ENCODE results near the gene NUDT4. TPM values are rescaled to one million over a fixed set of nuclear protein-coding genes. Genes with fewer than 3 reads are reported as not detected.
A peak's percentile ranks its signal among the peaks of the same experiment; 100 is the strongest.

Gene NUDT4
- polyA plus RNA-seq, 3 donors = 20.7 to 43.8 (median 35.6) TPM

- Histone ChIP-seq H3K4me3 (replicated peaks in 1 of 3; ENCODE audit: low read depth in 2 of 3, low read length in 3 of 3) (no peak overlapping the region), H3K27me3 (ENCODE audit: control insufficient read depth in 2 of 2, insufficient read depth in 2 of 2, low read length in 2 of 2) (no peaks in the 10 kb centered on the region), H3K79me2 (ENCODE audit: insufficient read depth, low read length) (no peaks in the 10 kb centered on the region), H3K4me2 (replicated peaks; ENCODE audit: extremely low read depth, low read length, poor library complexity, severe bottlenecking) (no peak overlapping the region), H3K9me3 (replicated peaks in 1 of 2; ENCODE audit: control insufficient read depth in 1 of 2, insufficient read depth in 1 of 2, low read length in 2 of 2) (no peaks in the 10 kb centered on the region), H2AFZ (ENCODE audit: insufficient read depth, low read depth, low read length, poor library complexity, severe bottlenecking) (no peak overlapping the region), H3K4me1 (ENCODE audit: control insufficient read depth in 1 of 2, insufficient read depth in 2 of 2, low read length in 2 of 2) (no peaks in the 10 kb centered on the region), H3K9ac (ENCODE audit: insufficient read depth, low read length, poor library complexity, severe bottlenecking) (no peak overlapping the region), H3K36me3 (replicated peaks in 1 of 2; ENCODE audit: control insufficient read depth in 1 of 2, insufficient read depth in 2 of 2, low read length in 2 of 2) (peaks cover 12 to 59% of the 10 kb centered on the region in 2 donors), H4K20me1 (ENCODE audit: insufficient read depth, low read length) (peaks cover 4% of the 10 kb centered on the region), H3K27ac (ENCODE audit: low read depth in 1 of 2, low read length in 2 of 2) (no peak overlapping the region)
- WGBS (ENCODE audit: insufficient coverage) = no CpG with 5 or more reads among the region's 11 CpGs
- DNase-seq = no peak
- Mint-ChIP-seq H3K36me3 (peaks cover 34 to 49% of the 10 kb centered on the region in 2 donors), H3K9me3 (no peaks in the 10 kb centered on the region), H3K4me1 (peaks cover 5% of the 10 kb centered on the region), H3K27me3 (ENCODE audit: low read depth in 3 of 3) (no peaks in the 10 kb centered on the region), H3K4me3 (no peak overlapping the region), H3K27ac (no peak overlapping the region)
- TF ChIP-seq, protein P1, sequence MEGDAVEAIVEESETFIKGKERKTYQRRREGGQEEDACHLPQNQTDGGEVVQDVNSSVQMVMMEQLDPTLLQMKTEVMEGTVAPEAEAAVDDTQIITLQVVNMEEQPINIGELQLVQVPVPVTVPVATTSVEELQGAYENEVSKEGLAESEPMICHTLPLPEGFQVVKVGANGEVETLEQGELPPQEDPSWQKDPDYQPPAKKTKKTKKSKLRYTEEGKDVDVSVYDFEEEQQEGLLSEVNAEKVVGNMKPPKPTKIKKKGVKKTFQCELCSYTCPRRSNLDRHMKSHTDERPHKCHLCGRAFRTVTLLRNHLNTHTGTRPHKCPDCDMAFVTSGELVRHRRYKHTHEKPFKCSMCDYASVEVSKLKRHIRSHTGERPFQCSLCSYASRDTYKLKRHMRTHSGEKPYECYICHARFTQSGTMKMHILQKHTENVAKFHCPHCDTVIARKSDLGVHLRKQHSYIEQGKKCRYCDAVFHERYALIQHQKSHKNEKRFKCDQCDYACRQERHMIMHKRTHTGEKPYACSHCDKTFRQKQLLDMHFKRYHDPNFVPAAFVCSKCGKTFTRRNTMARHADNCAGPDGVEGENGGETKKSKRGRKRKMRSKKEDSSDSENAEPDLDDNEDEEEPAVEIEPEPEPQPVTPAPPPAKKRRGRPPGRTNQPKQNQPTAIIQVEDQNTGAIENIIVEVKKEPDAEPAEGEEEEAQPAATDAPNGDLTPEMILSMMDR (IDR thresholded peaks at IDR 0.05) = no peak
- intact Hi-C loops (cut with micrococcal nuclease) = no loop called here
Measured at GRCh38 chr12:93402333-93403311, 24.9 kb downstream of the NUDT4 start.

DNA sequence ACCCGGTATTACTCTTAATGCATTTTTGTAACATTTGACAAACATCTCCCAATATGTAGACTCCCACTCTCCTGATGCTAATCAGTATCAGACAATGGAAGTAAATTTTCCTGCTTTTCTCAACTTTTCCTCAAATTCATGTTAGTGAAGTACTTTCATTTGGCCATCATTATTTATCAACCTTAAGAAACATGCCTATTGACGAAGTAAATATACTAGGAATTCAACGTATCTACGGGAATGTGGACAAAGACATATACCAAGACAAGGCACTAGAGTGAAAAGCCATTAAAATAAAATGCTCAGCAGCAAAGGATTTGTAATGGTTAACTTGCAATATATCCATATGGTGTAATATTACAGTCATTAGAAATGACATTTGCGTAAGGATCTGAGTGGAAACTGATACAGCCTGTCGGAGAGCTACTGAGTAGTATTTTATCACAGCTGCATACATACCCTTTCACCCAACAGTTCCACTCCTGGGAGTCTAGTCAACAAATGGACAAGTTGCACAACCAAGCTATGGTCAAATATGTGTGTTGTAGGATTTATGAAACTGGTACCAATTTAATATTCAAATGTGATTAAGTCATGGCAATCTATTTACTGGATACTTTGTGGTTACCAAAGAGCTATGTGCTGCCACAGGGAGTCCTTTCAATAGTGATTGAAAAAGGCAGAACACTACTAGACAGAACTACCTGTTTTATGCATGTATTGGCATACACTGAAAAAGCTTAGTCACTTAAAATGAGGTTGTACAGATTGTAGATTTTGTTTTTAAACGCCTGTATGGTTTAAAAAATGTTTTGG is 26.5 kb downstream of the NUDT4 start:
- H3K79me2 ChIP-seq (ENCODE audit: insufficient read depth, low read length) = no peaks in the 10 kb centered on the region
- TF ChIP-seq, protein P1 (IDR thresholded peaks at IDR 0.05) = no peak
- Mint-ChIP-seq H3K4me3 (no peak overlapping the region), H3K9me3 (no peaks in the 10 kb centered on the region), H3K4me1 (peaks cover 5% of the 10 kb centered on the region), H3K27ac (no peak overlapping the region), H3K36me3 (peaks cover 35 to 48% of the 10 kb centered on the region in 2 donors), H3K27me3 (ENCODE audit: low read depth in 3 of 3) (no peaks in the 10 kb centered on the region)
- intact Hi-C loops (cut with micrococcal nuclease) = no loop called here
- 100% methylated on average over 1 of the region's 7 CpGs for WGBS (ENCODE audit: insufficient coverage)
- H3K9ac ChIP-seq (ENCODE audit: insufficient read depth, low read length, poor library complexity, severe bottlenecking) = no peak overlapping the region
- no peaks in the 10 kb centered on the region for H3K9me3 ChIP-seq (replicated peaks in 1 of 2; ENCODE audit: control insufficient read depth in 1 of 2, insufficient read depth in 1 of 2, low read length in 2 of 2)
- H3K4me3 ChIP-seq (replicated peaks in 1 of 3; ENCODE audit: low read depth in 2 of 3, low read length in 3 of 3) = no peak overlapping the region
- H3K27ac ChIP-seq (ENCODE audit: low read depth in 1 of 2, low read length in 2 of 2) = peak overlapping the region in 1 of 2 donors; percentile 6
- no peak for DNase-seq
- H3K36me3 ChIP-seq (replicated peaks in 1 of 2; ENCODE audit: control insufficient read depth in 1 of 2, insufficient read depth in 2 of 2, low read length in 2 of 2) = peaks cover 4 to 60% of the 10 kb centered on the region in 2 donors
- no peaks in the 10 kb centered on the region for H3K27me3 ChIP-seq (ENCODE audit: control insufficient read depth in 2 of 2, insufficient read depth in 2 of 2, low read length in 2 of 2)
- H4K20me1 ChIP-seq (ENCODE audit: insufficient read depth, low read length) = no peaks in the 10 kb centered on the region
- H3K4me1 ChIP-seq (ENCODE audit: control insufficient read depth in 1 of 2, insufficient read depth in 2 of 2, low read length in 2 of 2) = no peaks in the 10 kb centered on the region
- H3K4me2 ChIP-seq (replicated peaks; ENCODE audit: extremely low read depth, low read length, poor library complexity, severe bottlenecking) = no peak overlapping the region
- H2AFZ ChIP-seq (ENCODE audit: insufficient read depth, low read depth, low read length, poor library complexity, severe bottlenecking) = no peak overlapping the region
